HG03575 (cell line): ENCODE data around the gene OTOF.

Experiments
- ATAC-seq: cut with Tn5 transposase; IDR thresholded peaks from one replicate; pipeline ENCODE4 v1.9.1; 2021; ENCODE audit not compliant: unreplicated experiment, insufficient number of reproducible peaks, low FRiP score; ENCODE audit errors: extremely low read depth

OTOF gene

DNA sequence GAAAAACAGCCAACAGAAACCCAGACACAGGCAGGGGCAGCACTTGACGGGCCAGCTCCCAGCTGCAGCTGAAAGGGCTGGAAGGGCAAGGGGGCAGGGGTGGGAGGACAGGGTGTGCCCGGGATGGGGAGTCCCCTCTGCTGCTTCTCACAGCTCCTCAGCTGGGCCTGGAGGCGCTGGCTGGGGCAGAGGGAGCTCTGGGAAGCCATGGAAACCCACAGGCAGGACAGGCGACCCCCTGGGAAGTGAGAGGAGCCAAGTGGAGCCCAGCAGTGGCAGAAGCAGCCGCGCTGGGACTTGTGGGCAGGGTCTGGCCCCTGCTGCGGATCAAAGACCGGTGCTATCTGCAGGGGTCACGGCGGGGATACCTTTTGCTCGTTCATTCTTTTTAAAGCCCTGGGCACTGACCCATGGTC is 20.7 kb downstream of the OTOF start:
- ATAC-seq: no peak

DNA sequence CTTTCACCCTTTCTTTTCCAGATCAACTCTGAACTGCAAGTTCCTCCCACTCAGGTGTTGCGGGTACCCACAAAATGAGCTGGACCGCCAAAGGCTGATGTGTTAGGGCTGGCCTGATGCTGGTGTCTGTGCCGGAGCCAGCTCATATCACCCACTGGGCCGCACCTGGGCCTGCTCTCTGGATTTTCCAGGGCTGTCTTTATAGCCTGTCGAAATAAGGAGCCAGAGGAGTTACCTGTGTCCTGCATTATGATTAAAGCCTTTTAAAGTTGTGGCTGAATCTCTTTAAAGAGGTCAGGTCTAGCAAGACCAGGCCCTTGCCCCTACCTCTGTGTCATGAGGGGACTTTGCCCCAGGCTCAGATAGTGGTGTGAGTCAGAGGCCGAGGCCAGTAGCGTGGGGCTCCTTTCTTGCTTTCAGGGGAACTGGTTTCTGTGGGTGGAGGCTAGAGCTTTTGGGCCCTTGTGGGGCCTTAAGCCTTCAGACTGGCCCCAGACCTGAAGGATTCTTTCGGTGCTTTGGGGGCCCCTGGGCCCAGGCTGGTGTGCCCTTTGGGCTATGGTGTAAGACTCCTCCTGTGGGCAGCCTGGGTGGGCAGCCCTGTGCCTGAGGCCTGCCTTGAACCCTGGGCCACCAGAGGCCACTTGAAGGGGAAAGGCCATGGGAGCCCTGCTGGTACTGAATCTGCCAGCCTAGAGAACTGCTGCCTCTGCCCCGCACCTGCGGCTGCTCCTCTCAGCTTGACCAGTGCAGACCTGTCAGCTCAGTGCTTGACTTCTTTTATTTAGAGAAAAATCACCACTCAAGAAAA is 21.3 kb downstream of the OTOF start:
- ATAC-seq: no peak

DNA sequence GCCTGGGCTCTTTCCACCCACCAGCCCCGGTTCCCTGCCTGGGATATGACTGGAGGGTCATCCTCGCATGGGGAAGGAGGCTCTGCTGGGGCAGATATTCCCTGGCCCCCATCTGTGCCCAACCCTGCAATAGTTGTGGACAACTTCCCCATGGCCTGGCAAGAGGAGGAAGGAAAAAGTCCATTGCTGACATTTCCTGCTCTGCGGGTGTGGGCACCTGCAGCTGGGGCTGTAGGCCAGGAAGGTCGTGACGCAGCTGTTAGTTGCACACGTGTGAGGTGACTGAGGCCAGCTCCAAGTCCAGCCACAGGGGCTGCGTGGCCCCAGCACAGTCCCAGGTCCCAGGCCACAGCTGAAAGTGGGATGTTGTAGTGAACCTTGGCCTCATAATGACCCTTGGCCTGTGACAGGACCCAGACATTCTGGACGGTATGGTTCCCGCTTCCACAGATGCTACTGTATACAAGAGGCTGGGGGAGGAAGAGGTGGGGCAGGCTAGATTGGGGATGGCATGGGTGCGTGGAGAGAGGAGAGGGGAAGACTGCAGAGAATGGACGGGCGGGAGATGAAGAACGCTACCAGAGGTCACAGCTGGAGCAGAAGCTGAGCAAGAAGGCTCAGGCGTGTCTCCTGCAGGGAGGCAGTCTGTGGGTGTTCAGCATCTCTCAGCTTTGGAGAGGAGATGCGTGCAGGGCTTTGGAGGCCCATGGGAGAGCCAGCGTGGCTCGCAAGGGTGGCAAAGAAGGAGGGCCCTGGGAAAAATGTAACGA is 22.1 kb downstream of the OTOF start:
- no peak for ATAC-seq

DNA sequence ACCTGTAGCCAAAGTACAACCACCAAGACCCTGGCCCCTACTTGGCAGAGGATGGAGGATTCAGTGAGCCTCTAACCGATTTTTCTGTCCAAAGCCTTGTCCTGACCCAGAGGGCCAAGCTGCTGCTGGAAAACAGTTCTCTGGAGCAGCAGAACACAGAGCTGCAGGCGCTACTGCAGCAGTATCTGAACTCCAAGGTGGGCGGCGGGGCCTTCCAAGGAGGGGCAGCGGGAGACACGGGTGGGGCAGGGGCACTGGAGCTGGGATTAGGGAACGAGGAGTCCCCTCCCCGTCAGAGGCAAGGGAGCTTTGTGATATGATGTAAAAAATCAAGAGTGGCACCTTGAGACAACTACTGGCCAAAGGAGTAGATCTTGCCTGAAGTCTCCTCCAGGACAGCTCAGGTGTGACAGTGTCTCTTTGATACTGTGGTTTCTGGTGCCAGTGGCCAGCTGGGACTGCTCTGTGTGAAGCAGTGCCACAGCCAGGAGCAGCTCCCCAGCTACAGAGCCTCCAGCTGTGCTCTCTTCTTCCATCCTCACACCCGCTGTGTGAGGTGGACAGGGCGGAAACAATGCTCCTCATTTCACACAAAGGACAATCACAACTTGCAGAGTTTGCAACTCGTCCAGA is 22.8 kb downstream of the OTOF start:
- ATAC-seq: no peak

DNA sequence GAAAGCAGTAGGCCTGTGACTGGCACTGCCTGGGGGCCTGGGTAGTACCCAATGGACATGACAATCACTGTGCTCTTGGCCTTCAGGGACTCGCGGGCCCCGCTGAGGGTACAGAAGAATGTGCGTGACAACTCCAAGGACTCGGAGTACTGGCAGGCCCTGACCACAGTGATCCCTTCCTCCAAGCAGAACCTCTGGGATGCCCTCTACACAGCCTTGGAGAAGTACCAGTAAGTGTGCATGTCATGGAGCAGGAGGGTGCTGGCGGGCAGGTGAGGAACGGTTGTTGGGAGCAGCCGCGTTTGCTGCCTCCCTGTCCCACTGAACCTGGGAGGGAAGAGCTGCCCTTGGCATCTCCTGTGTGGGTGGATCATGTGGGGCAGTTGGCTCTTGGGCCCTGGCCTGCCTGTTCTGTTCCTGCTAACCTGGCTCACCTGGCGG is 23.3 kb downstream of the OTOF start:
- ATAC-seq: no peak

DNA sequence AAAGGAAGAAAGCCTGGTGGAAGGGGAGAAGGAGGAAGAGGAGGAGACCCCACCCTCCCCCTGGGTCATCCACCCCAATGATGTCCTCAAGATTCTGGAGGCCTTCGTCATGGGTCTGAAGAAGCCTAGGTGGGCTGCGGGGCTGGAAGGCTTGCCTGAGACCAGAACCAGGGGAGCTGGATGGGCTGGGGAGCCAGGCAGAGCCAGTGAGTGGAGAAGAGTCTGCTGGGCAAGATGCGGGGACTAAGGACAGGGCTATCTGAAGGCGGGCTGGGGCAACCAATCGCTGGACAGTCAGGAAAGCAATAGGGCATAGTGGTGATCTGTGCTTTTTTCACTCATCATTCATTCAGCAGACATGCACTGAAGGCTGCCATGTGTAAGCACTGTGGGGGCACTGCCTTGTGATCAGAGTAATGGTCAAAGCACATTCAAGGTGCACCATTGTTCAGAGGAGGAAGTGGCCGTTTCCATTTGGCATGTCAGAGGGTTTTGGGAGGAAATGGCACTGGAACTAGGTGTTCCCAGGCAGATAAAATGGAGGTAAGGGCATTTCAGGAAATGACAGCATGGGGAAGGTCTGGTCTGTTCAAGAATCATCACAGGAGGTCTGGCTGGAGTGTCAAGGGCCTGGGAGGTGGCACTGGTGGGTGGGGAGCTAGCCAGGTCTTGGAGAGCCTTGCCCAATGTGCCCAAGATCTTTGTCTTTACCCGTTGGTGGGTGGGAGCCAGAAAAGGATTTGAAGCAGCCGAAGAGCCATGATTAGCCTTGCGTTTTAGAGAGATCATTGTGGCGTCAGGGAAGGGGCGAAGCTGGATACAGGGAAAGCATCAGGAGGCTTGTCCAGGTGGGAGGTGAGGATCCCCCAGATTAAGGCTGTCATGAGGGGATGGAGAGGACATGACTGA is 24.2 kb downstream of the OTOF start:
- no peak for ATAC-seq

DNA sequence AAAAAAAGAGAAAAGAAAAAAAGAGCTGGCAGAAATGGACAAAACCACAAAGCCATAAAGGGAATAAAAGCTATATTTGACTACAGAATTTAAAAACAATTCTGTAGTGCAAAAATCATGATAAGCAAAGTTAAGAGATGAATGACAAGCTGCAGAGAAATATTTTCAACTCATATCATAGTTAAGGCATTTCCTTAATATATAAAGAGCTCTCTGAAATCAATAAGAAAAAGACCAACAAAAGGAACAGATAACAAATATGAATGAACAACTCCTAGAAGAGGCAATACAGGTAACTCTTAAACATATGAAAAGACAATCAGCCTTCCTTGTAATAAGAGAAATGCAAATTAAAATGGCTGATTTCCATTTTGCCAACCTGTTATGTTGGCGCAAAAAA is 26.2 kb downstream of the OTOF start:
- ATAC-seq: no peak

DNA sequence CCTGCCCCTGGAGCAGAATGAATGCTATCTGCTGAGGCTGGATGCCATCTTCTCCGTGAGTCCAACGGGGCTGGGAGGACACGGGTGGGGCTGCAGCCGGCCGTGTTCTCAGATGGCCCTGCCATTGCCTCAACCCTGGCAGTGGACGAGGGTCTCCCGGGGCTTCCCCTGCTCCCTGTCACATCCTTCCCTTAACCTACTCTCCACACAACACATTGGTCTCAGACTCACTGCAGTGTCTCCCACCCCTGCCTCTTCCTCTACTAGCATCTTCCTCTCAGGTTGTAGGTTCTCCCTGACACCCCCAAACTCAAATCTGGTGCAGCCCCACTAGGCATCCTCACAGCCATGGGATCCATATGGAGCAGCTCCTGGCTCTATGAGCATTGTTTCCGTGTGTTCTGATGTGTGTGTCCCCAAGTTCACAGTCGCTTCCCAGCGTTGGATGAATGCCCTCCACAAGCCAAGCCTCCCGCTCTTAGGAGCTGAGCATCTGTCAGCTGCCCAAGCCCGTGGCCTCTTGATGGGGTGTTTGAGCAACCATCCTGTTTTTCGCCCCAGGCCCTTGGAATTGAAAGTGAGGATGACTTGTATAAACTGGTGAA is 27.8 kb downstream of the OTOF start:
- no peak for ATAC-seq

DNA sequence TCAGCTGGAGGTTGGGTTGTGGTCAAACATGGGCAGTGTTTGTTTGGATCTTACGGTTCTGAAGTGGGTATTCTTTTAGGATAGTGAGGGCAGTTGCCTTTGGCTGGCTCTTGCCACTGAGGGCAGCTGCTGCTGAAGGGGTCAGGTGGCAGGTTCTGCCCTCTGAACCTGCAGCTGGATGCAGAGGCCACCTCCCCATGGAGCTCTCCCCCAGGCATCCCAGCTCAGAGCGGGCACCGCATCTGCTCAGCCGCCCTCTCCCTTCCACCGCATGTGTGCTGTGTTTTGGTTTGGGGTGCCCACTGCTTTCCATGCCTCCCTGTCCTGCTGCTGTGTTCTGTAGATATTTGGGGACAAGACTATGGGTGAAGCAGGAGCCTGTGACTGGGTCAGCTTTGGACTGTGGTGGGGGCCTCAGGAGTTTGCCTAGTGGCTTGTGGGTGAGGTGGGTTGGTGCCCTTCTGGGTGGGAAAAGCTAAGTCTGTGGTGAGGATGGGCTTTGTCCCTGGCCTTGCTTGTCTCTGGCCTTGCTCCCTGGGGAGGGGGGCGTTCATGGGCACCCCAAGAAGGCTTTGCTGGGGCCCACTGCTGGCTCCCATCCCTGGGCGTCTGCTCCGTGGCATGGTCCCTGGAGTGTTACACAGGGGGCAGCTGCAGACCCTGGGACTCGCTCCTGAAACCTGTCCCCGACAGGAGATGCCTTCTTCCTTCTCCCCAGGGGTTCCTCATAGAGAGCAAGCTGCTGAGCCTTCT is 28.5 kb downstream of the OTOF start:
- ATAC-seq: no peak

DNA sequence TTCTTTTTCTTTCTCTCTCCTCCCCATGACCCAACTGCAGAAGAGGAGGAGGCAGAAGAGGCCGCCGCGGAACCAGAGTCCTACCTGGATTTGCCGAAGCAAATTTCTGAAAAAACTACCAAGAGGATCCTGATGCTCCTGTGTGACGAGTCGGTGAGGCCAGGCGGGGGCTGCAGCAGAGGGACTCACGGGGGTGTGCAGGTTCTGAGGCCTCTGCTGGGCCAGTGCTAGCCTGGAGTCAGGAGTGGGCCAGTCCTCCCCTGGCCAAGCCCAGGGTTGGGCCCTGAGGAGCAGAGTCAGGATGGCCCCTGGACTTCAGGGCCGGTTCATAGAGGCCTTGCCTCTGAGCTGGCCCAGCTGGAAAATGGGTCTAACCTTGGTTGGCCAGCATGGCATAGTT is 29.3 kb downstream of the OTOF start:
- no peak for ATAC-seq

DNA sequence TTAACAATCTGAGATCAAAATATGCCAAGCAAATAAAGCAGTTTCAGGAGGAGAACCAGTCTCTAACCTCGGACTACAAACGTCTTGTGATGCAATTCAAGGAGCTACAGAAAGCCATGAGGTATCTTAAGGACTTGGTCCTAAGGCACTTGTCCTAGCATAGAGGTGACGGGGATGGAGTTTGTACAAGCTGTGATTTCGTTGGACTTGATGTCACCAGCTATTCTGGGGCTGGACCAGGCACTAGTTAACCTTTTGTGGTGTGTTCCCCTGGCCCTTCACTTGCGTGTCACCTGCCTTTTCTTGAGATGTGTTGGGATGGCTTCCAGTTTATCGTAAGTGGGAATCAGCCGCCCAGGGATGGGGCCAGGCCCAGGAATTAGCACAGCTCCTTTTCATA is 33.7 kb downstream of the OTOF start:
- ATAC-seq: no peak

DNA sequence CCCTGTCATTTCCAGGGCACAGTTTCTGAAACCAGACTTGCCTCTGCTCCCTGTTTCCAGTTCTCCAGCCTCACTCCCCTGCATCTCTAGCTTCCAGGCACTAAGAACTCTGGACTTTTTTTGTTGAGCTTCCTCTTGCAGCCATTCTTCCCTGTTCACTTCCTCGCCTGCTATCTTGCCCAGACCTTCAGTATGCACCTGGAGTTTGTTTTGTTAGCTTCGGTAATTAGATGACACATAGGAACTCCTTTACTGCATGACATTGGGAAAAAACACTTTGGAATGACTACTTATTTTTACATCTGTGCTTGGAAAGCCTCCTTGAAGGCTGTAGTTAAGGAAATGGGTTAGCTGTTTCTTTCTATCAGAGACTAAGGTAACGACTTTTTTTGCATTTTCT is 35.2 kb downstream of the OTOF start:
- ATAC-seq: no peak

DNA sequence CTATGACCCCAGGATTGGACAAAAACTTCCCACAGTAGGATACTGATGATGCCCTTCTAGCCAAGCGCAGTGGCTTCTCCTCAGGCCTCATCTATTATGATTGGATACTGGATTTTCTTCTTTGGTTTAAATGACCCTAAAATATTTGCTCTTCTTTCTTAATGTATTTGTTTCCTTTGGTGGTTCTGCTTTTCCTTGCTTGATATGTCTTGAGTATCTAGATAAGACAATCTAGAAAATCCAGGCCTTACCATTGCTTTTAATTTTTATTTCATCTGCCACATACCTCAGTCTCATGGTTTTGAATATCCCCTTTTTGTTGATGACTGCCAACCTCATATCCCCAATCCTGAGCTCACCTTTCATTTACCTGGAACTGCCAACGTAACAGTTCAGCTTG is 35.6 kb downstream of the OTOF start:
- no peak for ATAC-seq

DNA sequence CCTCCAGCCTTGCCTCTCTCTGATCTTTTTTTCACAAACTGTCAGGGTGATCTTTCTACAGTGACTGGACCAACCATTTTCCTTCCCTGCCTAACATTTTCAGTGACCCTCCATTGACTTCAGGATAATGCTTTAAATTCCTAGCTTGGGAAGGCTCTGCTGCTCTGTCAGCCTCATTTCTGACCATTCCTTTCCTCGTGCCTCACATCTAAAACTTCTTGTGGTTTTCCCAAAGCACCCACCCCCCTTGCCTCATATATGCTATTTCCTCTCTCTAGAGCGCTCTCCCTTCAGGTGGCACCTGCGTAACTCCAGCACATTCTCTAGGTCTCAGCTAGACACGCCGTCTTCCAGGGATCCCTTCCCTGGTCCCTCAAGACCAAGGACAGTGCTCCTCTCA is 39.0 kb downstream of the OTOF start:
- no peak for ATAC-seq

DNA sequence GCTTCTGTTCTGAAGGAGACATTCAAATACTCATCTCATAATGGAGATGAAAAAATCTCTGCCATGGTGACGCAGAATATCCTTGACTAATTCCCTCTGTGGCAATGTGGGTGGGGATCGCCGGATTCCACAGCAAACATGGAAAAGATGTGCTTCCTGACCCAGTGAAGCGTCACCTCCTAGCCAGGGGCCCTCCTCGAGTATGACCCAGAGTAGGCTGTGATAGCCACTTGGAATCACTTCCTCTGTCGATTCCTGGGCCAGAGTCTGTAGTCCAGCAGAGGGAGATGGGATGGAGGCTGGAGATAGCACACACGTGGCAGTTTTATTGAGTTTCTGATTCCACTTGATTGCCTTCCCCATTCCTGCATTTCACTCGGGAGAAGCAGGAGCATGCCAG is 39.4 kb downstream of the OTOF start:
- ATAC-seq: no peak

DNA sequence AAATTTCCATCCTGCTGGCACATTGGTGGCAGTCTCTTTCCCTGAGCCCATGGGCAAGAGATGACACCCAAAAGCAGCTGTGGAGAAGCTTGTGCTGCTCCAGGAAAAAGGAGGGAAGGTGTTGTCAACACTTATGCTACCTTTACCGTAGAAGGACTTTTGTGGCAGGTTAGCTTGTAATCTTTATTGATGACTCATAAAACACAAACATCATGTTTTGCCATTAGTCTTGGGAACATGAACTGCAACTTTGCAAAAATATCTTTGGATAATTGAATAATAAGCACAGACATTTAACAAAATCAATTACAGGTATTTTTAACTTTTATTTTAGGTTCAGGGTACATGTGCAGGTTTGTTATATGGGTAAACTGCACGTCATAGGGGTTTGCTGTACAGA is 42.8 kb downstream of the OTOF start:
- ATAC-seq: no peak

DNA sequence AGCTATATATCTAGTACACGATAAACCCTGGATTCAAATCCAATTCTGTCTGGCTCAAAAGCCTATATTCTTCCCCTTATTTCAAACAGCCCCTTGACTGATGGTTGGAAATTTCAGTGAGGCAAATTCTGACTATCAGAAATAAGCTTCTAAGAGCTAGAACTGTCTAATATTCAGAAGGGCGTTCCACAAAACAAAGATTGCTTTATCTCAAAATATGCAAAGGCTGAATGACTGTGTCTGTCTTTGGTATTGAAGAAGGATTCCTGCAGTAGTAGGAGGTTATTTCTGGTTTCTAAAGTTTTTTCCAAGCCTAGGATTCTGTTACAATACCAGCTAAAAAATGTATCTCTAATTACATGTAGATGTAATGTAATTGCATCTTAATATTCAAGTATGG is 45.1 kb downstream of the OTOF start:
- ATAC-seq: no peak

DNA sequence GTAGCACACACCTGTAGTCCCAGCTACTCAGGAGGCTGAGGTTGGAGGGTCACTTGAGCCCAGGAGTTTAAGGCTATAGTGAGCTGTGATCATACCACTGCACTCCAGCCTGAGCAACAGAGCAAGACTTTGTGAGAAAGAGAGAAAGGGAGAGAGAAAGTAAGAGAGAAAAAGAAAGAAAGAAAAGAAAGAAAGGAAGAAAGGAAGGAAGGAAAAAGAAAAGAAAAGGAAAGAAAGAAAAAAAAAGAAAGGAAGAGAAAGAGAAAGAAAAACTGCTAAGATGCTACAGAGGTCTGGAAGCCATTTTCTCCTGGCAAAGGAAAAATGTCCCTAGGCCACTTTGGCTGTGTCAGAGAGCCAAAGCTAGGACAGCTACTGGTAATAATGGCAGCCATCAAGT is 45.6 kb downstream of the OTOF start:
- ATAC-seq: no peak
